Endothelial cell of umbilical vein (primary cell): Measurements from ENCODE around the gene ABR. TPM values are rescaled to one million over a fixed set of nuclear protein-coding genes. Genes with fewer than 3 reads are reported as not detected.

Source experiments
- BruUV-seq: library from RNA; stranded (reverse); fragments of 400-500 nt; replicated peaks from 2 replicates; lab custom pipeline; 2021; lab: Mats Ljungman, UMichigan
- CTCF ChIA-PET: fragments of 300-600, 350-600 bp; sonication (Branson Sonifier 250); formaldehyde crosslinking; loops from one replicate; lab custom pipeline; 2021; ENCODE audit warnings: antibody characterized with exemption, inconsistent platforms; lab: Charles Lee
- POLR2A ChIA-PET: fragments of 300-600, 350-600 bp; sonication (Branson Sonifier 250); formaldehyde crosslinking; loops from one replicate; lab custom pipeline; 2021; ENCODE audit warnings: antibody characterized with exemption, inconsistent platforms; lab: Charles Lee
- DNase-seq: peaks from one replicate; pipeline ENCODE4 v3.0.0-alpha.2; 2011; ENCODE audit warnings: low read depth, low spot score
- FAIRE-seq: peaks from 2 replicates; lab custom pipeline; 2011; peaks lifted over from hg19 to GRCh38; lab: Jason Lieb, UNC
- H2AFZ ChIP-seq: 2 replicates; pipeline ENCODE4 v1.6.0; 2012; ENCODE audit warnings: low read depth, low read length, control low read depth, inconsistent platforms
- H3K27ac ChIP-seq: 2 replicates; pipeline ENCODE4 v1.5.1; 2011; ENCODE audit warnings: low read depth, mild to moderate bottlenecking, control low read depth, low read length, moderate library complexity; ENCODE audit not compliant: insufficient read depth
- H3K27me3 ChIP-seq, 2 experiments: 2 replicates each; pipeline versions ENCODE4 v1.6.0 to v1.6.1; 2011; ENCODE audit warnings: low read length in 2 of 2, mixed read lengths in 1 of 2; ENCODE audit not compliant: control insufficient read depth in 2 of 2, insufficient read depth in 2 of 2
- H3K36me3 ChIP-seq, 2 experiments: 2 replicates in 1 of 2; 3 replicates in 1 of 2; pipeline ENCODE4 v1.5.1; 2011; ENCODE audit warnings: low read length in 2 of 2, mild to moderate bottlenecking in 1 of 2, moderate library complexity in 1 of 2; ENCODE audit not compliant: control insufficient read depth in 2 of 2, insufficient read depth in 2 of 2; ENCODE audit errors: extremely low read depth in 1 of 2
- H3K4me1 ChIP-seq: 3 replicates; pipeline ENCODE4 v1.5.1; 2011; ENCODE audit warnings: mild to moderate bottlenecking, low read length; ENCODE audit not compliant: control insufficient read depth, insufficient read depth; ENCODE audit errors: extremely low read depth
- H3K4me2 ChIP-seq: 2 replicates; pipeline ENCODE4 v1.6.1; 2011; ENCODE audit warnings: low read length, control low read depth, mixed read lengths; ENCODE audit not compliant: insufficient read depth
- H3K4me3 ChIP-seq, 3 experiments: fragments of 200-600 bp in 1 of 3; sonication (generic), shearing (Covaris generic) in 1 of 3; replicated peaks in 1 of 3; 2 replicates each; pipeline ENCODE4 v1.5.1; 2011 to 2016; ENCODE audit warnings: control low read depth in 3 of 3, low read length in 3 of 3, mild to moderate bottlenecking in 2 of 3, inconsistent platforms in 1 of 3, low read depth in 1 of 3, moderate library complexity in 1 of 3; ENCODE audit not compliant: insufficient read depth in 1 of 3
- H3K79me2 ChIP-seq: 2 replicates; pipeline ENCODE4 v1.6.0; 2012; ENCODE audit warnings: low read length, inconsistent platforms; ENCODE audit not compliant: control insufficient read depth, insufficient read depth
- H3K9ac ChIP-seq: replicated peaks from 2 replicates; pipeline ENCODE3; 2011; ENCODE audit warnings: low read length, control low read depth; ENCODE audit not compliant: insufficient read depth; ENCODE audit errors: extremely low read depth
- H3K9me1 ChIP-seq: replicated peaks from 3 replicates; pipeline ENCODE4 v1.6.0; 2011; ENCODE audit warnings: mild to moderate bottlenecking, low read length; ENCODE audit not compliant: control insufficient read depth, insufficient read depth; ENCODE audit errors: extremely low read depth
- H3K9me3 ChIP-seq: replicated peaks from 2 replicates; pipeline ENCODE4 v1.5.1; 2012; ENCODE audit warnings: low read length, inconsistent platforms; ENCODE audit not compliant: control insufficient read depth, insufficient read depth
- H4K20me1 ChIP-seq: replicated peaks from 2 replicates; pipeline ENCODE3; 2011; ENCODE audit warnings: mild to moderate bottlenecking, low read length; ENCODE audit not compliant: control insufficient read depth, insufficient read depth; ENCODE audit errors: extremely low read depth
- CTCF ChIP-seq, 2 donors: IDR thresholded peaks; 1 replicate in 1 of 2; 2 replicates in 1 of 2; pipeline ENCODE4 v1.5.1; 2011; ENCODE audit warnings: low read length in 2 of 2, mild to moderate bottlenecking in 2 of 2, moderate library complexity in 2 of 2, control low read depth in 1 of 2, inconsistent platforms in 1 of 2, low read depth in 1 of 2; ENCODE audit not compliant: insufficient read depth in 1 of 2; ENCODE audit errors: extremely low read depth in 1 of 2
- EZH2 ChIP-seq: IDR thresholded peaks from 2 replicates; pipeline ENCODE4 v1.6.1; 2012; ENCODE audit warnings: borderline replicate concordance, low read depth, mild to moderate bottlenecking, moderate library complexity, low read length, inconsistent platforms; ENCODE audit not compliant: severe bottlenecking
- FOS ChIP-seq: IDR thresholded peaks from 2 replicates; pipeline ENCODE4 v1.6.1; 2011; ENCODE audit warnings: mild to moderate bottlenecking, low read length, moderate library complexity, borderline replicate concordance; ENCODE audit not compliant: insufficient read depth
- GATA2 ChIP-seq: IDR thresholded peaks from 2 replicates; pipeline ENCODE4 v1.7.0; 2011; ENCODE audit warnings: low read depth, mild to moderate bottlenecking, moderate library complexity, mixed read lengths, low read length; ENCODE audit not compliant: insufficient read length, insufficient read depth
- JUN ChIP-seq: IDR thresholded peaks from 2 replicates; pipeline ENCODE4 v1.6.1; 2011; ENCODE audit warnings: borderline replicate concordance, low read depth; ENCODE audit not compliant: insufficient read length, insufficient read depth
- MAX ChIP-seq: IDR thresholded peaks from 2 replicates; pipeline ENCODE4 v1.6.1; 2011; ENCODE audit not compliant: insufficient read depth, insufficient read length
- MYC ChIP-seq: IDR thresholded peaks from one replicate; pipeline ENCODE4 v1.6.1; 2011; ENCODE audit warnings: mild to moderate bottlenecking, low read depth, low read length
- POLR2A ChIP-seq: IDR thresholded peaks from 2 replicates; pipeline ENCODE4 v1.6.1; 2012; ENCODE audit warnings: low read depth, mild to moderate bottlenecking, control low read depth, low read length
- POLR2AphosphoS5 ChIP-seq: IDR thresholded peaks from 2 replicates; pipeline ENCODE4 v1.6.1; 2012; ENCODE audit warnings: low read depth, mild to moderate bottlenecking, control low read depth, low read length, moderate library complexity; ENCODE audit not compliant: insufficient read depth
- dilution Hi-C: fragments of 300-500 bp; cut with MboI; formaldehyde crosslinking; loops from one replicate; pipeline ENCODE4 v1.15.0; 2019; ENCODE audit warnings: low sequenced_read_pairs; ENCODE audit not compliant: extremely low pct_ligation_motif_present
- intact Hi-C: fragments of 100-400 bp; cut with micrococcal nuclease; formaldehyde crosslinking; loops from one replicate; pipeline ENCODE4 v1.10.0; 2022
- polyA plus RNA-seq, 4 experiments: library from polyadenylated mRNA; depleted of rRNA in 3 of 4; stranded (reverse) in 3 of 4; unstranded in 1 of 4; fragments of >200 nt; gene quantifications; 2 replicates each; pipeline versions ENCODE4 v1.2.1 to v1.2.3, GENCODE V29; 2011 to 2012; ENCODE audit warnings: missing spikeins in 1 of 4
- total RNA-seq: library from RNA; stranded (reverse); gene quantifications from 2 replicates; pipeline ENCODE4 v1.2.3, GENCODE V29; 2021

The ABR gene
- total and polyA plus RNA-seq, 2 donors (not counting 3 experiments of a cell fraction or from before 2014, with no cell fraction given): 83.5 to 96.8 TPM

GRCh38 chr17:1036845-1037237, 142.9 kb downstream of the ABR start:
- Histone ChIP-seq H3K79me2 (peaks cover 11% of the 10 kb centered on the region), H3K4me2 (no peak overlapping the region), H3K9me3 (no peaks in the 10 kb centered on the region), H3K36me3 (peaks cover 0 to 3% of the 10 kb centered on the region in 2 experiments), H3K4me3 (no peak overlapping the region), H3K27me3 (no peaks in the 10 kb centered on the region), H3K9ac (no peak overlapping the region), H3K27ac (no peak overlapping the region), H3K4me1 (peaks cover 16% of the 10 kb centered on the region), H2AFZ (no peak overlapping the region), H3K9me1 (no peaks in the 10 kb centered on the region), H4K20me1 (no peaks in the 10 kb centered on the region)
- intact Hi-C loops: no loop called here
- FAIRE-seq (no peak), DNase-seq (no peak)
- ChIA-PET CTCF (interaction anchor here (1.6 to 5.5 kb wide), 3 partner anchors 19 to 21 kb away, joined by 7 to 39 read pairs (median 24); no protein-coding TSS in a partner anchor), POLR2A (no interaction called here)
- dilution Hi-C loops: no loop called here
- TF ChIP-seq FOS (no peak), MYC (no peak), CTCF (IDR thresholded peaks at IDR 0.05; ENCODE audit: extremely low read depth in 1 of 2, insufficient read depth in 1 of 2, low read depth in 1 of 2, low read length in 2 of 2) (no peak), JUN (no peak), EZH2 (no peak), MAX (no peak), POLR2AphosphoS5 (no peak), POLR2A (no peak), GATA2 (no peak)
- no TSS peak for BruUV-seq
